Natural killer cell (primary cell): ENCODE measurements around the gene CNOT10. TPM values are rescaled to one million over a fixed set of nuclear protein-coding genes. Genes with fewer than 3 reads are reported as not detected.

Experiments used
- ATAC-seq, 3 donors: fragments of 150-1000 bp in 2 of 3; fragments of 200-7000 bp in 1 of 3; cut with Tn5 transposase; 1 replicate in 1 of 3; 2 replicates in 2 of 3; pipeline ENCODE4 v1.10.0; 2021; ENCODE audit warnings: mild to moderate bottlenecking in 2 of 3, moderate library complexity in 2 of 3
- DNase-seq, 2 donors: peaks; one replicate each; pipeline versions ENCODE4 v3.0.0 to v3.0.0-alpha.2; 2013 to 2021; ENCODE audit warnings: mixed read lengths in 1 of 2
- H3K27ac ChIP-seq: one replicate; pipeline ENCODE4 v1.5.1; 2013; ENCODE audit warnings: mild to moderate bottlenecking, low read length
- H3K27me3 ChIP-seq: one replicate; pipeline ENCODE4 v1.6.1; 2013; ENCODE audit warnings: low read length; ENCODE audit not compliant: control insufficient read depth, insufficient read depth
- H3K36me3 ChIP-seq: one replicate; pipeline ENCODE4 v1.6.1; 2013; ENCODE audit warnings: low read length; ENCODE audit not compliant: control insufficient read depth, insufficient read depth
- H3K4me1 ChIP-seq: one replicate; pipeline ENCODE4 v1.6.1; 2013; ENCODE audit warnings: low read length; ENCODE audit not compliant: control insufficient read depth, insufficient read depth
- H3K4me3 ChIP-seq: one replicate; pipeline ENCODE4 v1.5.1; 2013; ENCODE audit warnings: low read length
- H3K9me3 ChIP-seq: one replicate; pipeline ENCODE4 v1.6.1; 2013; ENCODE audit warnings: low read length; ENCODE audit not compliant: control insufficient read depth, insufficient read depth
- H3K27ac Mint-ChIP-seq, 2 donors: one replicate each; pipeline ENCODE4 v1.8.0; 2022; ENCODE audit warnings: mild to moderate bottlenecking in 2 of 2, mixed read lengths in 2 of 2, moderate library complexity in 1 of 2
- H3K27me3 Mint-ChIP-seq, 2 donors: one replicate each; pipeline ENCODE4 v1.8.0; 2022; ENCODE audit warnings: low read depth in 2 of 2, mixed read lengths in 2 of 2
- H3K36me3 Mint-ChIP-seq: one replicate; pipeline ENCODE4 v1.8.0; 2022; ENCODE audit warnings: mixed read lengths
- H3K4me1 Mint-ChIP-seq, 2 donors: one replicate each; pipeline ENCODE4 v1.8.0; 2022; ENCODE audit warnings: mixed read lengths in 2 of 2
- H3K4me3 Mint-ChIP-seq: one replicate; pipeline ENCODE4 v1.8.0; 2022; ENCODE audit warnings: mild to moderate bottlenecking, moderate library complexity, mixed read lengths
- H3K9me3 Mint-ChIP-seq, 2 donors: one replicate each; pipeline ENCODE4 v1.8.0; 2022; ENCODE audit warnings: mixed read lengths in 2 of 2
- CTCF ChIP-seq: fragments of 200-600 bp; IDR thresholded peaks from one replicate; pipeline ENCODE4 v1.8.0; 2022; ENCODE audit warnings: antibody characterized with exemption
- WGBS: methylation state at CpG from one replicate; pipeline ENCODE4 v1.1.7; 2013; ENCODE audit warnings: missing lambda C conversion rate; ENCODE audit not compliant: insufficient coverage; 5-methylcytosine and 5-hydroxymethylcytosine counted together
- intact Hi-C: fragments of 100-400 bp; cut with micrococcal nuclease; formaldehyde crosslinking; loops from one replicate; pipeline ENCODE4 v1.14.2; 2022
- total RNA-seq, 4 donors: library from RNA; stranded (reverse); fragments of 120-200 nt in 1 of 4; gene quantifications; one replicate each; pipeline versions ENCODE4 v1.2.3 to v1.2.4, GENCODE V29; 2013 to 2022

CNOT10 gene
- total RNA-seq, 3 donors from 2014 or later (not counting 1 experiment from before 2014, with no cell fraction given): 47.1 to 54.3 (median 53.8) TPM

- Histone ChIP-seq H3K36me3 (peaks cover 3% of the 10 kb centered on the region), H3K4me1 (no peaks in the 10 kb centered on the region), H3K4me3 (no peak overlapping the region), H3K27ac (no peak overlapping the region), H3K27me3 (no peaks in the 10 kb centered on the region), H3K9me3 (no peaks in the 10 kb centered on the region)
- ATAC-seq: no peak
- DNase-seq: no peak
- Mint-ChIP-seq H3K4me1 (peaks cover 0 to 4% of the 10 kb centered on the region in 2 donors), H3K27ac (no peak overlapping the region), H3K36me3 (peaks cover 9% of the 10 kb centered on the region), H3K4me3 (no peak overlapping the region), H3K9me3 (no peaks in the 10 kb centered on the region), H3K27me3 (no peaks in the 10 kb centered on the region)
- no peak for TF ChIP-seq CTCF
- intact Hi-C loops: no loop called here
- WGBS: 76% methylated on average over 3 of the region's 3 CpGs
Observed at GRCh38 chr3:32755761-32756160, 70.8 kb downstream of the CNOT10 start.

GRCh38 chr3:32757618-32758374 is 72.8 kb downstream of the CNOT10 start:
- H3K9me3 Mint-ChIP-seq: no peaks in the 10 kb centered on the region
- no peak overlapping the region for H3K4me3 Mint-ChIP-seq
- Histone ChIP-seq H3K4me1 (no peaks in the 10 kb centered on the region), H3K27me3 (no peaks in the 10 kb centered on the region), H3K27ac (no peak overlapping the region), H3K4me3 (no peak overlapping the region), H3K9me3 (no peaks in the 10 kb centered on the region), H3K36me3 (peaks cover 7% of the 10 kb centered on the region)
- H3K4me1 Mint-ChIP-seq: peaks cover 0 to 4% of the 10 kb centered on the region in 2 donors
- WGBS: 83% methylated on average over 1 of the region's 2 CpGs
- no peak overlapping the region for H3K27ac Mint-ChIP-seq
- peaks cover 9% of the 10 kb centered on the region for H3K36me3 Mint-ChIP-seq
- H3K27me3 Mint-ChIP-seq: no peaks in the 10 kb centered on the region
- no peak for ATAC-seq
- TF ChIP-seq CTCF: no peak
- intact Hi-C loops: no loop called here
- DNase-seq: no peak

GRCh38 chr3:32758375-32758753 is 73.4 kb downstream of the CNOT10 start:
- Histone ChIP-seq H3K9me3 (no peaks in the 10 kb centered on the region), H3K36me3 (peaks cover 9% of the 10 kb centered on the region), H3K4me3 (no peak overlapping the region), H3K4me1 (no peaks in the 10 kb centered on the region), H3K27me3 (no peaks in the 10 kb centered on the region), H3K27ac (no peak overlapping the region)
- TF ChIP-seq CTCF: no peak
- no peak overlapping the region for H3K27ac Mint-ChIP-seq
- no peak for DNase-seq
- no peaks in the 10 kb centered on the region for H3K27me3 Mint-ChIP-seq
- H3K4me3 Mint-ChIP-seq: no peak overlapping the region
- no peak for ATAC-seq
- H3K9me3 Mint-ChIP-seq: no peaks in the 10 kb centered on the region
- H3K36me3 Mint-ChIP-seq: peaks cover 4% of the 10 kb centered on the region
- intact Hi-C loops: no loop called here
- H3K4me1 Mint-ChIP-seq: peaks cover 0 to 4% of the 10 kb centered on the region in 2 donors

GRCh38 chr3:32759342-32759741 is 74.4 kb downstream of the CNOT10 start:
- WGBS: 53% methylated on average over 4 of the region's 4 CpGs
- H3K4me1 Mint-ChIP-seq: peaks cover 0 to 4% of the 10 kb centered on the region in 2 donors
- TF ChIP-seq CTCF: no peak
- H3K4me1 ChIP-seq: no peaks in the 10 kb centered on the region
- H3K9me3 Mint-ChIP-seq: no peaks in the 10 kb centered on the region
- peak overlapping the region in 1 of 2 donors; percentile 17 for H3K27ac Mint-ChIP-seq
- H3K27me3 ChIP-seq: no peaks in the 10 kb centered on the region
- H3K36me3 Mint-ChIP-seq: no peaks in the 10 kb centered on the region
- H3K27me3 Mint-ChIP-seq: no peaks in the 10 kb centered on the region
- ATAC-seq (no peak), DNase-seq (no peak)
- H3K27ac ChIP-seq: no peak overlapping the region
- intact Hi-C loops: no loop called here
- H3K9me3 ChIP-seq: no peaks in the 10 kb centered on the region
- peaks cover 10% of the 10 kb centered on the region for H3K36me3 ChIP-seq
- H3K4me3 ChIP-seq: no peak overlapping the region
- no peak overlapping the region for H3K4me3 Mint-ChIP-seq
